Peyer's patch (tissue), 4 donors: Measurements from ENCODE around the gene SYT8.

Experiments used
- POLR2A ChIP-seq, 2 donors: fragments of 450-650 bp; IDR thresholded peaks; one replicate each; pipeline ENCODE4 v1.5.1; 2017; ENCODE audit warnings: antibody characterized with exemption in 2 of 2, mild to moderate bottlenecking in 2 of 2, moderate library complexity in 2 of 2
- TF ChIP-seq, protein P1 (sequence below), 6 experiments: fragments of 450-650 bp in 4 of 6; fragments of 200-600 bp in 2 of 6; sonication (generic) in 1 of 6; IDR thresholded peaks; one replicate each; pipeline ENCODE4 v1.5.1; 2017 to 2019; ENCODE audit warnings: antibody characterized with exemption in 6 of 6, mild to moderate bottlenecking in 3 of 6, moderate library complexity in 1 of 6

GRCh38 chr11:1832920-1833295, 1.9 kb upstream of the SYT8 start:
- TF ChIP-seq, protein P1, sequence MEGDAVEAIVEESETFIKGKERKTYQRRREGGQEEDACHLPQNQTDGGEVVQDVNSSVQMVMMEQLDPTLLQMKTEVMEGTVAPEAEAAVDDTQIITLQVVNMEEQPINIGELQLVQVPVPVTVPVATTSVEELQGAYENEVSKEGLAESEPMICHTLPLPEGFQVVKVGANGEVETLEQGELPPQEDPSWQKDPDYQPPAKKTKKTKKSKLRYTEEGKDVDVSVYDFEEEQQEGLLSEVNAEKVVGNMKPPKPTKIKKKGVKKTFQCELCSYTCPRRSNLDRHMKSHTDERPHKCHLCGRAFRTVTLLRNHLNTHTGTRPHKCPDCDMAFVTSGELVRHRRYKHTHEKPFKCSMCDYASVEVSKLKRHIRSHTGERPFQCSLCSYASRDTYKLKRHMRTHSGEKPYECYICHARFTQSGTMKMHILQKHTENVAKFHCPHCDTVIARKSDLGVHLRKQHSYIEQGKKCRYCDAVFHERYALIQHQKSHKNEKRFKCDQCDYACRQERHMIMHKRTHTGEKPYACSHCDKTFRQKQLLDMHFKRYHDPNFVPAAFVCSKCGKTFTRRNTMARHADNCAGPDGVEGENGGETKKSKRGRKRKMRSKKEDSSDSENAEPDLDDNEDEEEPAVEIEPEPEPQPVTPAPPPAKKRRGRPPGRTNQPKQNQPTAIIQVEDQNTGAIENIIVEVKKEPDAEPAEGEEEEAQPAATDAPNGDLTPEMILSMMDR (IDR thresholded peaks at IDR 0.05): no peak
- TF ChIP-seq POLR2A (IDR thresholded peaks at IDR 0.05): no peak
